ENCODE data around the gene GLUL. TPM values are rescaled to one million over a fixed set of nuclear protein-coding genes. Genes with fewer than 3 reads are reported as not detected.
"Not testable (repeated sequence)": the region's sequence is repeated elsewhere in the genome, so short reads cannot be mapped to it uniquely, and the experiment has no call there.

GLUL gene
- total and polyA plus RNA-seq, 4 experiments from 2014 or later, result 78.5 to 96.0 (median 89.5) TPM

- H3K4me1 ChIP-seq (ENCODE audit: insufficient read depth, low read length), result no peaks in the 10 kb centered on the region
- ChIA-PET POLR2A (ENCODE audit: partially characterized antibody) (no interaction called here), CTCF (ENCODE audit: partially characterized antibody) (interaction anchor here (1.7 to 2.5 kb wide), 2 partner anchors 16 to 236 kb away, joined by 3 to 11 read pairs; no protein-coding TSS in a partner anchor)
- H3K4me3 Mint-ChIP-seq, result no peak overlapping the region
- no peaks in the 10 kb centered on the region for H3K9me3 ChIP-seq (ENCODE audit: control insufficient read depth in 1 of 2, low read length in 2 of 2)
- H3K27ac Mint-ChIP-seq, result no peak overlapping the region
- H3K36me3 ChIP-seq (ENCODE audit: insufficient read depth, low read length), result peaks cover 23% of the 10 kb centered on the region
- no peak overlapping the region for H3K27ac ChIP-seq (ENCODE audit: low read depth, low read length)
- no peak overlapping the region for H3K4me3 ChIP-seq (ENCODE audit: low read length in 2 of 2)
- H3K9me3 Mint-ChIP-seq, result no peaks in the 10 kb centered on the region
- peaks cover 13 to 18% of the 10 kb centered on the region in 2 donors for H3K36me3 Mint-ChIP-seq
- no peaks in the 10 kb centered on the region for H3K27me3 Mint-ChIP-seq
- no peaks in the 10 kb centered on the region for H3K4me1 Mint-ChIP-seq
- H3K27me3 ChIP-seq (ENCODE audit: insufficient read depth, low read length), result no peaks in the 10 kb centered on the region
- intact Hi-C loops (cut with micrococcal nuclease), result no loop called here
- DNase-seq, result no peak
These were observed 11.4 kb downstream of the GLUL start for GRCh38 chr1:182380199-182380598.

- H3K4me1 ChIP-seq (ENCODE audit: insufficient read depth, low read length); H3K4me1 Mint-ChIP-seq; H3K9me3 ChIP-seq (ENCODE audit: control insufficient read depth in 1 of 2, low read length in 2 of 2); H3K4me3 ChIP-seq (ENCODE audit: low read length in 2 of 2); H3K4me3 Mint-ChIP-seq; H3K27ac ChIP-seq (ENCODE audit: low read depth, low read length); DNase-seq; H3K27me3 Mint-ChIP-seq; POLR2A ChIA-PET (ENCODE audit: partially characterized antibody); intact Hi-C loops (cut with micrococcal nuclease); H3K9me3 Mint-ChIP-seq; H3K27ac Mint-ChIP-seq; H3K27me3 ChIP-seq (ENCODE audit: insufficient read depth, low read length): not testable (repeated sequence)
- peaks cover 23% of the 10 kb centered on the region for H3K36me3 ChIP-seq (ENCODE audit: insufficient read depth, low read length)
- peaks cover 9 to 15% of the 10 kb centered on the region in 2 donors for H3K36me3 Mint-ChIP-seq
- CTCF ChIA-PET (ENCODE audit: partially characterized antibody), result interaction anchor here (1.7 to 2.5 kb wide), 2 partner anchors 16 to 236 kb away, joined by 3 to 11 read pairs; no protein-coding TSS in a partner anchor
These were observed 11.8 kb downstream of the GLUL start for GRCh38 chr1:182379781-182380180.

GRCh38 chr1:182376936-182377574 lies 14.5 kb downstream of the GLUL start:
- Histone ChIP-seq H3K27me3 (ENCODE audit: insufficient read depth, low read length) (no peaks in the 10 kb centered on the region), H3K4me3 (ENCODE audit: low read length in 2 of 2) (no peak overlapping the region), H3K36me3 (ENCODE audit: insufficient read depth, low read length) (peaks cover under 1% of the 10 kb centered on the region), H3K9me3 (ENCODE audit: control insufficient read depth in 1 of 2, low read length in 2 of 2) (no peaks in the 10 kb centered on the region), H3K4me1 (ENCODE audit: insufficient read depth, low read length) (no peaks in the 10 kb centered on the region), H3K27ac (ENCODE audit: low read depth, low read length) (no peak overlapping the region)
- Mint-ChIP-seq H3K27me3 (no peaks in the 10 kb centered on the region), H3K9me3 (no peaks in the 10 kb centered on the region), H3K27ac (no peak overlapping the region), H3K4me3 (no peak overlapping the region), H3K36me3 (peaks cover 0 to under 1% of the 10 kb centered on the region in 2 donors), H3K4me1 (no peaks in the 10 kb centered on the region)
- POLR2A ChIA-PET (ENCODE audit: partially characterized antibody), result no interaction called here
- no peak for DNase-seq
- CTCF ChIA-PET (ENCODE audit: partially characterized antibody), result interaction anchor here (0.9 to 1.3 kb wide), 3 partner anchors 13 to 292 kb away, joined by 3 read pairs; no protein-coding TSS in a partner anchor
- intact Hi-C loops (cut with micrococcal nuclease), result no loop called here

GRCh38 chr1:182374101-182374834 lies 17.3 kb downstream of the GLUL start:
- H3K4me1 ChIP-seq (ENCODE audit: insufficient read depth, low read length), result no peaks in the 10 kb centered on the region
- no peaks in the 10 kb centered on the region for H3K36me3 Mint-ChIP-seq
- H3K9me3 ChIP-seq (ENCODE audit: control insufficient read depth in 1 of 2, low read length in 2 of 2), result no peaks in the 10 kb centered on the region
- intact Hi-C loops (cut with micrococcal nuclease), result no loop called here
- no peak overlapping the region for H3K4me3 Mint-ChIP-seq
- DNase-seq, result no peak
- CTCF ChIA-PET (ENCODE audit: partially characterized antibody), result interaction anchor here (0.9 to 1.5 kb wide), 2 partner anchors 230 to 231 kb away, joined by 3 to 4 read pairs; no protein-coding TSS in a partner anchor
- H3K27me3 Mint-ChIP-seq, result no peaks in the 10 kb centered on the region
- no peaks in the 10 kb centered on the region for H3K9me3 Mint-ChIP-seq
- H3K4me3 ChIP-seq (ENCODE audit: low read length in 2 of 2), result no peak overlapping the region
- POLR2A ChIA-PET (ENCODE audit: partially characterized antibody), result no interaction called here
- no peaks in the 10 kb centered on the region for H3K36me3 ChIP-seq (ENCODE audit: insufficient read depth, low read length)
- no peaks in the 10 kb centered on the region for H3K4me1 Mint-ChIP-seq
- no peaks in the 10 kb centered on the region for H3K27me3 ChIP-seq (ENCODE audit: insufficient read depth, low read length)
- H3K27ac ChIP-seq (ENCODE audit: low read depth, low read length), result no peak overlapping the region
- H3K27ac Mint-ChIP-seq, result no peak overlapping the region

GRCh38 chr1:182370532-182370931 lies 21.1 kb downstream of the GLUL start:
- ChIA-PET POLR2A (ENCODE audit: partially characterized antibody) (no interaction called here), CTCF (ENCODE audit: partially characterized antibody) (interaction anchor here (0.9 to 1.1 kb wide), 3 partner anchors 9 to 227 kb away, joined by 3 to 5 read pairs (median 3); no protein-coding TSS in a partner anchor)
- Mint-ChIP-seq H3K4me3 (no peak overlapping the region), H3K27me3 (peaks cover 0 to 2% of the 10 kb centered on the region in 2 donors), H3K27ac (no peak overlapping the region), H3K9me3 (peaks cover 0 to 1% (median 0%) of the 10 kb centered on the region in 8 donors), H3K36me3 (no peaks in the 10 kb centered on the region), H3K4me1 (no peaks in the 10 kb centered on the region)
- Histone ChIP-seq H3K36me3 (ENCODE audit: insufficient read depth, low read length) (no peaks in the 10 kb centered on the region), H3K27ac (ENCODE audit: low read depth, low read length) (no peak overlapping the region), H3K27me3 (ENCODE audit: insufficient read depth, low read length) (no peaks in the 10 kb centered on the region), H3K4me3 (ENCODE audit: low read length in 2 of 2) (no peak overlapping the region), H3K9me3 (ENCODE audit: control insufficient read depth in 1 of 2, low read length in 2 of 2) (no peaks in the 10 kb centered on the region), H3K4me1 (ENCODE audit: insufficient read depth, low read length) (no peaks in the 10 kb centered on the region)
- no peak for DNase-seq
- intact Hi-C loops (cut with micrococcal nuclease), result no loop called here

GRCh38 chr1:182368903-182369302 lies 22.7 kb downstream of the GLUL start:
- CTCF ChIA-PET (ENCODE audit: partially characterized antibody), result no interaction called here

GRCh38 chr1:182368358-182368757 lies 23.2 kb downstream of the GLUL start:
- POLR2A ChIA-PET (ENCODE audit: partially characterized antibody), result no interaction called here
- H3K27me3 ChIP-seq (ENCODE audit: insufficient read depth, low read length), result no peaks in the 10 kb centered on the region
- H3K36me3 Mint-ChIP-seq, result no peaks in the 10 kb centered on the region
- no peak overlapping the region for H3K4me3 Mint-ChIP-seq
- H3K27ac Mint-ChIP-seq, result no peak overlapping the region
- H3K4me1 Mint-ChIP-seq, result no peaks in the 10 kb centered on the region
- H3K9me3 ChIP-seq (ENCODE audit: control insufficient read depth in 1 of 2, low read length in 2 of 2), result no peaks in the 10 kb centered on the region
- peaks cover 0 to 7% of the 10 kb centered on the region in 2 donors for H3K27me3 Mint-ChIP-seq
- H3K9me3 Mint-ChIP-seq, result peaks cover 0 to 3% (median 0%) of the 10 kb centered on the region in 8 donors
- intact Hi-C loops (cut with micrococcal nuclease), result no loop called here
- CTCF ChIA-PET (ENCODE audit: partially characterized antibody), result no interaction called here
- H3K4me1 ChIP-seq (ENCODE audit: insufficient read depth, low read length), result no peaks in the 10 kb centered on the region
- no peak overlapping the region for H3K27ac ChIP-seq (ENCODE audit: low read depth, low read length)
- no peaks in the 10 kb centered on the region for H3K36me3 ChIP-seq (ENCODE audit: insufficient read depth, low read length)
- H3K4me3 ChIP-seq (ENCODE audit: low read length in 2 of 2), result no peak overlapping the region
- DNase-seq, result no peak

More at GRCh38 chr1:182368903-182369302, 22.7 kb downstream of the GLUL start:
- POLR2A ChIA-PET (ENCODE audit: partially characterized antibody), result no interaction called here
- H3K4me1 ChIP-seq (ENCODE audit: insufficient read depth, low read length), result no peaks in the 10 kb centered on the region
- no peak overlapping the region for H3K27ac ChIP-seq (ENCODE audit: low read depth, low read length)
- no peaks in the 10 kb centered on the region for H3K9me3 ChIP-seq (ENCODE audit: control insufficient read depth in 1 of 2, low read length in 2 of 2)
- no peak overlapping the region for H3K4me3 ChIP-seq (ENCODE audit: low read length in 2 of 2)
- intact Hi-C loops (cut with micrococcal nuclease), result no loop called here
- Mint-ChIP-seq H3K27ac (no peak overlapping the region), H3K27me3 (peaks cover 0 to 3% of the 10 kb centered on the region in 2 donors), H3K4me3 (no peak overlapping the region), H3K36me3 (no peaks in the 10 kb centered on the region), H3K9me3 (peaks cover 0 to 3% (median 0%) of the 10 kb centered on the region in 8 donors), H3K4me1 (no peaks in the 10 kb centered on the region)
- H3K27me3 ChIP-seq (ENCODE audit: insufficient read depth, low read length), result no peaks in the 10 kb centered on the region
- DNase-seq, result no peak
- H3K36me3 ChIP-seq (ENCODE audit: insufficient read depth, low read length), result no peaks in the 10 kb centered on the region
